NCI-H128 (cell line): ENCODE results near the gene PAIP2.
"Not testable (repeated sequence)": the region's sequence is repeated elsewhere in the genome, so short reads cannot be mapped to it uniquely, and the experiment has no call there.

Experiments used
- DNase-seq: peaks from one replicate; lab custom pipeline; 2025; ENCODE audit not compliant: unreplicated experiment; lab: John Stamatoyannopoulos, UW

Gene PAIP2

DNA sequence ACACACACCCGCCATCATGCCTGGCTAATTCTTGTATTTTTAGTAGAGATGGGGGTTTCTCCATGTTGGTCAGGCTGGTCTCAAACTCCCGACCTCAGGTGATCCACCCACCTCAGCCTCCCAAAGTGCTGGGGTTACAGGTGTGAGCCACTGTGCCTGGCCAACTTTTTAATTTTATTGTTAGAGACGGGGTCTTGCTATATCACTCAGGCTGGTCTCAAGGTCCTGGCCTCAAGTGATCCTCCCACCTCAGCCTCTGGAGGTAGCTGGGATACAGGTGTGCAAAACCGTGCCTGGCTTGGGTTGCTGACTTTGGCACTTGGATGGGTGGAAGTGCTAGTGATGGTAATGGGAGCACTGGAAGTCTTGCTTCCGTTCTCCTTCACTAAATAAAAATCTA lies 67.5 kb downstream of the PAIP2 start:
- not testable (repeated sequence) for DNase-seq

DNA sequence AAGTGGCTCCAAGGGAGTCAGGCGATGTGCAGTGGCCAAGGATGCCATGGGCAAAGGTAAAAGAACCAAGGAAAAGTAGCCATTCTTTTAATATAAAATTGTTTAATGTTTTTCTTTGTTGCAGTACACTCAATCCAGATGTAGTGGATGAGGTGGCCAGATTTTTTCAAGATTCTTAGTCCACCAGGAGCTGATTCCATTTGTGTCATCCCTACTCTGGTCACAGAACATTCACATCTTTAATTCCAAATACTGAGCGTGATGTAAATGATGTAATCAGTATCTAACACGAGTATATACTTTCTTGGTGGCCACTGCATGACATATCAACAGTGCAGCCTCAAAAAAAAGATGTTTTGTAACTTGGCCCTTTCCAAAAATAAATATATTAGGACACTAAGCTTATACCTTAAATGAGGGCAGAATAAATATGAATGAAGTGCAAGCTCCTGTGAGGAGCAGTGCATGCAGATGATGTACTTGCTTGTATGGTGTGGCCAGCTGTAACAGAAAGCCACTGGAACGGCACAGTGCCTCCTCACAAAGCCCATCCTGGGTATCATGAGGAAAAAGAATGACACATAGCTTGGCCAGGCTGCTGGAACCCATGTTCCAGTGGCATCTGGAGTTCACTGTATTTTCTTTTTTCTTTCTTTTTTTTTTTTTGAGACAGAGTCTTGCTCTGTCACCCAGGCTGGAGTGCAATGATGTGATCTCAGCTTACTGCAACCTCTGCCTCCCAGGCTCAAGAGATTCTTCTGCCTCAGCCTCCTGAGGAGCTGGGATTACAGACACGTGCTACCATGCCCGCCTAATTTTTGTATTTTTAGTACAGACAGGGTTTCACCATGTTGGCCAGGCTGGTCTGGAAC lies 68.7 kb downstream of the PAIP2 start:
- DNase-seq = no peak

DNA sequence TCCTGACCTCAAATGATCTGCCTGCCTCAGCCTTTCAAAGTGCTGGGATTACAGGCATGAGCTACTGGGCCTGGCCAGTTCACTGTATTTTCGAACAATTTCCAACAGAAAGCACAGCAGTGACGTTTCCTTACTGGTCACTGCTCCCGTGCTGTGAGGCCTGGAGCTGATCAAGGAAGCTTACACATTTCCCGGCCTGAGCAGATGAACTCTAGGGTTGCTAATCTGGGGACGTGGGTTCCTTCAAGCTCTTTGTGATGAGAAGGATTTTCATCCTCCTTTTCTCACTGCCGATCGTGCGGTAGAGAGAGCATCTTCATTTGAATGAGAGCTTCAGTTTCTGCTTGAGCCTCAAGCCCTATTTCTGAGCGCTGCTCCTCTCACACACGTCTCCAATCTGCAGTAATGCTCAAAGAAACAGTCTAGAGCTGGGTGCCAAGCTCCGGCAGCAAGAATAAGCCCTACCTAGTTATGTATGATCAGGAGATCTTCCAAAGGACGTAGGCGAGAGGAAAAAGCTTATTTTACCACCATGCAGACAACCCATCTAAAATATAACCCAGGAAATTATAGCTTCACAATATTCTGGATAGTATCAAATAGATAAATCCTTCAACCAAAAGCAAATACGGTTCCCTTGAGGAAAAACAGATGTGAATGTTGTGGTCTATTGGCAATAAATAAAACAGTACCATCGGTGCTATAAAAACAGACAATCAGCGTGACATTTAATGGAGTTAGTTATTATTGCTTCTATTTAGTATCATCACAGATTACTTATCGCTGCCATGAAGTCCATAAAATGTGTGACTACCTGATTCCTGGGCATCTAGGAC lies 69.6 kb downstream of the PAIP2 start:
- DNase-seq = no peak

GRCh38 chr5:139413153-139413552 lies 71.5 kb downstream of the PAIP2 start:
- no peak for DNase-seq

DNA sequence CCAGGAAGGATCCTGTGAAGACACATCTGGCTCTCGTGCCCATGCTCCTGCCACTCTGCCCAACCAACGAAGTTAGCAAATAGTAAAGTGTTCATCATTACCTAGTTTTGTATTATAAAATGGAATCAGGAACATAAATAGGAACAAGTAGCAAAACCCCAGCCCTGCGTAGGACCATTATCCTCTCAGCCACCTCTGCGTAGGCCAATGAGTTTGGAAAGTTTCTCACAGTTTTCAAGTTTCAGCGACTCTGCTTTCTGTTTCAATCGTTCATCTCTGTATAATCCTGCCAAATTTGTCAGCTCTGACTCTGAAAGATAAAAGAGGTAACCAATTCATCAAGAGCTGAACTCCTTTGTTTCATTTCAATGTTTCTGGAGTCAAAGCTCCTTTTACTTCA lies 72.3 kb downstream of the PAIP2 start:
- DNase-seq = no peak

DNA sequence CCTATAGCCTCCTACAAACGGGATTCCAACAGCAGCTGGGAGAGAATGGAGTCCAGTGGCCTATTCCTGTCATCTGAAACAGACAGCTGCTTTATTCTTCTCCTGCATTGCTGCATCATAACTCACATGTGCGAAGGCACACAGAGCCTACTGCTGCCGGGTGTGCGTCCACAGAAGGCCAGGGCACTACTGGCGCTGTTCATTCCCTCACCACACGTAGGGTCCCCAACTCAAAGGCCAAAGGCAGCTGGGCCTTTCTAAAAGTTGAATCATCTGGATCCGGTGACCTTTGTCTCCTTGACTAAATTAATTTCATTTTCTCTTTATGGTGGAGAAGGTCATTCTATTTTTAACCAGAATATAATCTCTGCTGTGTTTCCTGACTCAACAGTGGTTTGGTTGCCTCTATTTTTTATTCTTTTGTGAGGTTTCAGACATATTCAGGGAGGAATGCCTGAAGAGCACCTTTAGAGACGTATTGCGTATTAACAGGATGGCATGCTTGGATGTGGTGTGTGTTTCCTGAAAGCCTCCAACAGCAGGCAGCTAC lies 73.0 kb downstream of the PAIP2 start:
- DNase-seq = no peak

- no peak for DNase-seq
These were observed 73.7 kb downstream of the PAIP2 start for GRCh38 chr5:139415221-139415861.

DNA sequence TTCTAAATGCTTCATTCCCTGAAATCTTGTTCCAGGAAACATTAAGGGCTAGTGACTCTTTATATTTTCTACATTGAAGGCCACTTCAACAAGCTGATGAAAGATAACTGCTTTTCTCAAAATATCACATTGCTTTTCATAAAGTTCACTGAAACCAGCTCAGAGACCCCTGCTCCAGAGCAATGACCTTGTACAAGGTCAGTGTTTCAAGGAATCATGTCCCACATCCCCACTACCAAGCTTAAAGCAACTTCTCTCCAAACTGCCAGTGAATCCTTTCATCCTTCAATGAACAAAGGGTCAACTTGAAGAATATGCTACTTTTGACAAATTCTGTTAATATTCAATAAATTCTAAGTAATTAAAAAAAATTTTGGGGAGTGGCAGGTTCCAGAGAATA lies 74.2 kb downstream of the PAIP2 start:
- DNase-seq = no peak

DNA sequence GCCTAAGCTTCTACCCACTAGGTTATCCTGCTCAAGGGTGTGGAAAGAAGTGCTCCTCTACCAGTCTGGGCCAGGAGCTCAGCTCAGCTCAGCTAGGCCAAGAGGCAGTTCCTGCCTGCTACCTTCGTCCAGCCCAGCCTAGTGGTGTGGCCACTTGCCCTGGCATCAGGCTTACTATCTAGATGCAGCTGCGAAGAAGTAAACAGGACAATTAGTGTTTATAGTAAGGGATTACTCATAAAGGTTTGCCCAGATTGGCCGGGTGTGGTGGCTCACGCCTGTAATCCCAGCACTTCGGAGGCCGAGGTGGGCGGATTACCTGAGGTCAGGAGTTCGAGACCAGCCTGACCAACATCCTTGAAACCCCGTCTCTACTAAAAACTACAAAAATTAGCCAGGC lies 75.0 kb downstream of the PAIP2 start:
- no peak for DNase-seq

GRCh38 chr5:139417214-139417613 lies 75.6 kb downstream of the PAIP2 start:
- DNase-seq = no peak

GRCh38 chr5:139418793-139419192 lies 77.1 kb downstream of the PAIP2 start:
- no peak for DNase-seq
